Sigmoid colon (tissue), 7 donors: ENCODE measurements around the gene TCAF1. TPM values are rescaled to one million over a fixed set of nuclear protein-coding genes. Genes with fewer than 3 reads are reported as not detected.

ENCODE experiments used
- DNase-seq: peaks from one replicate; pipeline ENCODE4 v3.0.0-alpha.2; 2019
- H3K27ac ChIP-seq, 4 donors: fragments of 200-600 bp; sonication (generic); one replicate each; pipeline ENCODE4 v1.5.1; 2016 to 2019; ENCODE audit warnings: mild to moderate bottlenecking in 1 of 4
- H3K27me3 ChIP-seq, 3 donors: fragments of 200-600 bp; sonication (generic); one replicate each; pipeline ENCODE4 v1.5.1; 2019; ENCODE audit warnings: mild to moderate bottlenecking in 1 of 3
- H3K36me3 ChIP-seq, 4 donors: fragments of 200-600 bp; sonication (generic); one replicate each; pipeline ENCODE4 v1.5.1; 2016 to 2019
- H3K4me1 ChIP-seq, 4 donors: fragments of 200-600 bp; sonication (generic); one replicate each; pipeline ENCODE4 v1.5.1; 2017 to 2019
- H3K4me3 ChIP-seq, 4 donors: fragments of 200-600 bp; sonication (generic); one replicate each; pipeline ENCODE4 v1.5.1; 2017 to 2019; ENCODE audit warnings: mild to moderate bottlenecking in 2 of 4, moderate library complexity in 1 of 4
- H3K9me3 ChIP-seq, 4 donors: fragments of 200-600 bp in 3 of 4; sonication (generic) in 3 of 4; one replicate each; pipeline versions ENCODE4 v1.5.1 to v1.6.1; 2013 to 2019
- CTCF ChIP-seq, 4 experiments: fragments of 450-650 bp in 3 of 4; fragments of 200-600 bp in 1 of 4; IDR thresholded peaks; one replicate each; pipeline ENCODE4 v1.5.1; 2016 to 2019; ENCODE audit warnings: antibody characterized with exemption in 4 of 4, mild to moderate bottlenecking in 3 of 4, moderate library complexity in 2 of 4
- EP300 ChIP-seq, 4 donors: sonication (generic); formaldehyde crosslinking; IDR thresholded peaks; one replicate each; pipeline ENCODE4 v1.6.1; 2017; ENCODE audit warnings: antibody characterized with exemption in 4 of 4
- POLR2A ChIP-seq, 2 donors: fragments of 450-650 bp; IDR thresholded peaks; one replicate each; pipeline ENCODE4 v1.6.1; 2016; ENCODE audit warnings: antibody characterized with exemption in 2 of 2, mild to moderate bottlenecking in 2 of 2, moderate library complexity in 2 of 2
- POLR2AphosphoS5 ChIP-seq, 4 donors: sonication (generic); formaldehyde crosslinking; IDR thresholded peaks; one replicate each; pipeline ENCODE4 v1.6.1; 2017; ENCODE audit warnings: antibody characterized with exemption in 4 of 4
- WGBS, 2 donors: extraction: QIAGEN DNeasy Blood & Tissue Kit; methylation state at CpG; one replicate each; pipeline ENCODE4 v1.1.7; 2013; 5-methylcytosine and 5-hydroxymethylcytosine counted together
- intact Hi-C: fragments of 100-400 bp; cut with DNase I; formaldehyde crosslinking; loops from one replicate; pipeline ENCODE4 v1.15.1; 2023
- polyA plus RNA-seq, 3 donors: library from polyadenylated mRNA; stranded (reverse); fragments of 200-250 nt; gene quantifications; one replicate each; pipeline ENCODE4 v1.2.3, GENCODE V29; 2013
- total RNA-seq, 4 donors: library from RNA; depleted of rRNA; stranded (reverse); fragments of >200 nt; gene quantifications; one replicate each; pipeline ENCODE4 v1.1.0, GENCODE V29; 2016
- donor health status: healthy with polysubstance abuse.
- donor health status: Bipolar disorder and iron deficiency.
- donor health status: healthy.

Gene TCAF1
- total and polyA plus RNA-seq, 7 donors = 12.3 to 56.8 (median 40.8) TPM

GRCh38 chr7:143896667-143897066 lies 5.3 kb downstream of the TCAF1 start:
- Histone ChIP-seq H3K4me3 (no peak overlapping the region), H3K27me3 (no peaks in the 10 kb centered on the region), H3K4me1 (peaks cover 0 to 33% (median 22%) of the 10 kb centered on the region in 4 donors), H3K36me3 (no peaks in the 10 kb centered on the region), H3K27ac (peak overlapping the region in 1 of 4 donors; percentile 3), H3K9me3 (no peaks in the 10 kb centered on the region)
- no peak for TF ChIP-seq POLR2A (IDR thresholded peaks at IDR 0.05)
- no peak for TF ChIP-seq POLR2AphosphoS5 (IDR thresholded peaks at IDR 0.05)
- TF ChIP-seq CTCF (IDR thresholded peaks at IDR 0.05) = no peak
- no peak for TF ChIP-seq EP300 (IDR thresholded peaks at IDR 0.05)
- intact Hi-C loops = no loop called here
- DNase-seq = no peak

- H3K4me3 ChIP-seq = no peak overlapping the region
- H3K36me3 ChIP-seq = peaks cover 0 to 5% (median 0%) of the 10 kb centered on the region in 4 donors
- intact Hi-C loops = no loop called here
- WGBS, 2 donors = 83 to 92% methylated on average over 5 of the region's 5 CpGs
- no peak for DNase-seq
- H3K27me3 ChIP-seq = no peaks in the 10 kb centered on the region
- TF ChIP-seq EP300 (IDR thresholded peaks at IDR 0.05) = no peak
- TF ChIP-seq POLR2A (IDR thresholded peaks at IDR 0.05) = no peak
- no peak for TF ChIP-seq POLR2AphosphoS5 (IDR thresholded peaks at IDR 0.05)
- TF ChIP-seq CTCF (IDR thresholded peaks at IDR 0.05) = no peak
- H3K4me1 ChIP-seq = peaks cover 0 to 8% (median 2%) of the 10 kb centered on the region in 4 donors
- no peaks in the 10 kb centered on the region for H3K9me3 ChIP-seq
- H3K27ac ChIP-seq = no peak overlapping the region
Measured at GRCh38 chr7:143892527-143893300, 9.3 kb downstream of the TCAF1 start.

- peaks cover 0 to 5% (median 0%) of the 10 kb centered on the region in 4 donors for H3K36me3 ChIP-seq
- no peaks in the 10 kb centered on the region for H3K27me3 ChIP-seq
- H3K9me3 ChIP-seq = no peaks in the 10 kb centered on the region
- H3K4me3 ChIP-seq = no peak overlapping the region
- intact Hi-C loops = no loop called here
- TF ChIP-seq EP300 (IDR thresholded peaks at IDR 0.05) = no peak
- TF ChIP-seq POLR2A (IDR thresholded peaks at IDR 0.05) = no peak
- no peak for TF ChIP-seq CTCF (IDR thresholded peaks at IDR 0.05)
- TF ChIP-seq POLR2AphosphoS5 (IDR thresholded peaks at IDR 0.05) = no peak
- no peak overlapping the region for H3K27ac ChIP-seq
- 58 to 85% methylated on average over 2 of the region's 2 CpGs for WGBS, 2 donors
- no peak for DNase-seq
- H3K4me1 ChIP-seq = peaks cover 0 to 5% (median 2%) of the 10 kb centered on the region in 4 donors
Measured at GRCh38 chr7:143891457-143891856, 10.5 kb downstream of the TCAF1 start.

- no peak for DNase-seq
- TF ChIP-seq POLR2A (IDR thresholded peaks at IDR 0.05) (no peak), EP300 (IDR thresholded peaks at IDR 0.05) (no peak), POLR2AphosphoS5 (IDR thresholded peaks at IDR 0.05) (no peak), CTCF (IDR thresholded peaks at IDR 0.05) (no peak)
- Histone ChIP-seq H3K4me1 (peaks cover 0 to 7% (median 3%) of the 10 kb centered on the region in 4 donors), H3K36me3 (peaks cover 0 to 5% (median 0%) of the 10 kb centered on the region in 4 donors), H3K27ac (no peak overlapping the region), H3K9me3 (no peaks in the 10 kb centered on the region), H3K27me3 (no peaks in the 10 kb centered on the region), H3K4me3 (no peak overlapping the region)
- intact Hi-C loops = no loop called here
- WGBS, 2 donors = 77 to 93% methylated on average over 2 of the region's 2 CpGs
Measured at GRCh38 chr7:143890558-143890957, 11.4 kb downstream of the TCAF1 start.
